SKM-1 (cell line): ENCODE measurements around the gene TGFB1.

Experiments used
- DNase-seq: peaks from one replicate; lab custom pipeline; 2025; ENCODE audit not compliant: unreplicated experiment; lab: John Stamatoyannopoulos, UW

The TGFB1 gene

GRCh38 chr19:41323023-41323422 lies 30.7 kb downstream of the TGFB1 start:
- no peak for DNase-seq

DNA sequence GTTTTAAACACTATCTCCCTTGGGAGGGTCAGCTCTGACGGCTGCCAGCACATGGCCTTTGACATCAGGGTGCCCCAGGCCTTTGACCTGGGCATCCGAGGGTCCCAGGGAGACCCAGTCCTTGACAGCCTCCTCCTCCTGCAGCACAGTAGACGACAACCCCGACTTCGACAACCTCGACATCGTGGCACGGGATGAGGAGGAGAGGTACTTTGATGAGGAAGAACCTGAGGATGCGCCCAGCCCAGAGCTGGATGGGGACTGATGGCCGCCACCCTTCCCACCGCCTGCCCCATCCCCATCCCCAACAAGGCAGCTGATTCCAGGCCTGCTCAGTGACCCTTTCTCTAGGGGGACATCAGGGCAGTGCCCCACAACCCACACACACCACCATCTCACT lies 31.3 kb downstream of the TGFB1 start:
- no peak for DNase-seq

DNA sequence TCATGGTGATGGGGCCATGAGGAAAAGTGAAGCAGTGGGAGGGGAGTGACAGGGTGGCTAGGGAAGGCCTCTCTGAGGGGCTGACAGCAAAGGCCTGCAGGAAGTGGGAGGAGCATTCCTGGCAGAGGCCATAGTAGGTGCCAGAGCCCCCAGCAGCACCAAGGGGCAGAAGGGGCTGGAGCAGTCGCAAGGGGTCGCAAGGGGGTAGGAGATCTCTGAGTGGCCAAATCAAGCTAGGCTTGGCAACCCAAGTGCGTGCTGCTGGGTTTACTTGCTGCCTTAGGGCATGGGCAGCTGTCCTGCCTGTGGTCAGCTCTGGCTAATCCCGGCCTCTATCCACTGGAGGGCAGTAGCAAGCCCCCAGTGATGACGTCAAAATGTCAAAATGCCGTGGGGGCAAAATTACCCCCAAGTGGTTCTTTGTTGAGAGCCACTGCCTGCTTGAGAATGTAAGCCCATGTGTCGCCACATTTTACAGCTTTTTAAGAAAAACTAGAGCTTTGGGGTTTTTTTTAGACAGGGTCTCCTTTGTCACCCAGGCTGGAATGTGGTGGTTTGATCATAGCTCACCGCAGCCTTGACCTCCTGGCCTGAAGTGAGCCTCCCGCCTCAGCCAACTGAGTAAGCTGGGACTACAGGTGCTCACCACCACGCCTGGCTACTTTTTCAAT lies 32.0 kb downstream of the TGFB1 start:
- no peak for DNase-seq

- no peak for DNase-seq
Observed at GRCh38 chr19:41321204-41321599, 32.5 kb downstream of the TGFB1 start.

- no peak for DNase-seq
Observed at GRCh38 chr19:41320568-41320967, 33.2 kb downstream of the TGFB1 start.

DNA sequence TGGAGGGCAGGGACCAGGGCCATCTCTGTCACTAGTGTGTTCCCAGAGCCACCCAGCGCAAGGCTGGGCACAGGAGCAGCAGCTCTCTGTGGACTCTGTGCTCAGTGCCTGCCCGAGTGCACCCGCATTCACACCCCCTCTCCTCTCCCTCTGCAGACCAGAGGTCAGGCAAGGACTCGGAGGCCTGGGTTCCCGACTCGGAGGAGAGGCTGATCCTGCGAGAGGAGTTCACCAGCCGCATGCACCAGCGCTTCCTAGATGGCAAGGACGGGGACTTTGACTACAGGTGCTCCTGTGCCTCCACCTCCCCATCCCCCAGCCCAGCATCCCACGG lies 33.6 kb downstream of the TGFB1 start:
- DNase-seq: no peak

GRCh38 chr19:41319500-41320184 lies 34.1 kb downstream of the TGFB1 start:
- no peak for DNase-seq

GRCh38 chr19:41318696-41319499 lies 34.8 kb downstream of the TGFB1 start:
- no peak for DNase-seq

- DNase-seq: no peak
Observed at GRCh38 chr19:41316306-41316920, 37.3 kb downstream of the TGFB1 start.

GRCh38 chr19:41311613-41312012 lies 42.1 kb downstream of the TGFB1 start:
- no peak for DNase-seq

GRCh38 chr19:41311072-41311471 lies 42.6 kb downstream of the TGFB1 start:
- no peak for DNase-seq

- DNase-seq: peak; percentile 85
Observed at GRCh38 chr19:41310033-41310831, 43.5 kb downstream of the TGFB1 start, which contains the start of gene CCDC97. Gene CCDC97 (plus strand): TSS chr19:41310172. CDS start chr19:41310311, 139 bp downstream.

GRCh38 chr19:41309180-41310032 lies 44.3 kb downstream of the TGFB1 start:
- no peak for DNase-seq

DNA sequence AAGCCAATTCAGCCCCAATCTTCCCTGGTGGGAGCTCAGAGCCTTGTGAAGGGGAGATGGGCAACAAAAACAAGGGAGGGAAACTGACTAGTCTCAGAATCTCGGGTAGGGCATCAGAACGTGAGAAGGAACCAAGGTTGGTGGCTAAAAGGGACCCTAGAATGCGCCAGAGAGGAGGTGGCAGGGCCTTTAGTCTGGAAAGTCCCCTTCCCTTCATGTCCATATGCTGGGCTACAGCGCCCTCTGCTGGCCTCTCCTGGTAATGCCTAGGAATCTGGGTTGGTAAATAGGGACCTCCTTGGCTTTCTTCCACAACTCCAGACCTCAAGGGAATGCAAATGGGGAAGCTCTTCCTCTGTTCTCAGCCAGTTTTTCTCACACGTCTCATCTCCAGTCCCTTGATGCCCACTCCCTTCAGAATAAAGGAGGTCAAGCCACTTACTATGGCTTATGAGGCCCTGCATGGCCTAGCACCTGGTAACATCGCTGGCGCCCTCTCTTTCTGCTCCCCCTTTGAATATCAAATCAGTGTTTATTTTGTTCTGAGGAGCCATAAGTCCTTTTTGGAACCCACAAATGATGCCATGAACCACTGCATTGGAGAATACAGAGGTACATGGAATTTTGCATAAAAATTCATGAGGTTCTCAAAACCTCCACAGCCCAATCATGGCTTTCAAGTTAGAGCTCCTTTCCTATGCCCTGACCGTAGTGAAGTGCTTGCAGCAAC lies 45.1 kb downstream of the TGFB1 start:
- DNase-seq: peak; percentile 51

DNA sequence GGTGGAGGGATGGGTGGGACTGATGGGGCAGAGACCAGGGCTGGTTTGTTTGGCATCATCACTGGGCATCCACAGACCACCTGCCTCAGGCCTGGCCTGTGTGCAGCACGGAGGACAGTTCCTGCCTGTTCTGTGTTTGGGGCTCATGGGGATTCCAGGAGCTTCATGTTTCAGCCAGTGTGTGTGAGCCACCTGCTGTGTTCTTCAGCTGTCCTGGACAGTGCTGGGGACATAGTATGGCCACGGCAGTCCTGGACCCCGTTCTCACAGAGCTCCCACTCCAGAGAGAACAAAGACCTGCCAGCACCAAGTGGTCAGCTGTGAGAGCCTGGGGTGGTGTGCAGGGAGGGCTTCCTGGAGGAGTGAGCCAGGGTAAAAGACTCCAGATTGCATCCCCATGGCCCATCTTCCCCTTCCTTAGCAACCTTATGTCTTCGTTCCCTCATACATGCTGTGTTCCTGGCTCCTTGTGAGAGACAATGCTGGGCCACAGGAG lies 45.7 kb downstream of the TGFB1 start:
- DNase-seq: no peak

DNA sequence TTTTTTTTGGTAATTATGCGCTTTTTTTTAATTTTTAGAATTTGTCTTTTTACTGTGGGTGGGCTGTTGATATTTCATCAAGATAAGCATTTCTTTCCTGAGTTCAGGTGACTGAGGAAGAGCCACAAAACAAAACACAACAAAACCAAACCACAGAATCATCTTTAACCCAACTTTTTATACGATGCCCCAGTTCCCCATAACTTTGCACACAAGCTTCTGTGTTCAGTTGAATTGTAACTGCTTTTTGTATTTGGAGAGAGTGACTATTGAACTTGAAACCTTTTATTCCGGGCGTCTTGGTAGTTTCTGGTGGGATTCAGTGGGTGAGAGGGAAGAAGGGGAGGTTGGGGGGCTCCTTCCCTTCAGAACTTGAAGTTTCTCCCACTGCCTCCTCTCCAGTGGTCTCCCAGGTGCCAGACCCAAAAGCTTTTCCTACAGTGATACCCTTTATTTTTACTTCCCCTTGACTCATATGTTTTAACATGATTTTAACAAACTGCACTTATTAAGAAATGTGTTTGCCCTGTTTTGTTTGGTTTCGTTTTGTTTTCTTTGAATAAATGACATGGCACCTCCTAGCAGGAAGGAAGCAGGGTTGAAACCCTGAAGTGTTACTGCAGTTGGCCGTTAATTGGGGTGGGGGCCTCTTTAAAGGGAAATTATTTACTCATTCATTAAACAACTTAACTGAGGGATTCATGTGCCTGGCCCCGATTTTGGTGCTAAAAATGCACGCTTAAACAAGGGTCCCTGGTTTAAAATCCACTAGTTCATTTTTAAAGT lies 46.4 kb downstream of the TGFB1 start:
- no peak for DNase-seq

GRCh38 chr19:41305927-41306793 lies 47.6 kb downstream of the TGFB1 start:
- DNase-seq: no peak
